ENCODE measurements around the gene RNH1.

The RNH1 gene

DNA sequence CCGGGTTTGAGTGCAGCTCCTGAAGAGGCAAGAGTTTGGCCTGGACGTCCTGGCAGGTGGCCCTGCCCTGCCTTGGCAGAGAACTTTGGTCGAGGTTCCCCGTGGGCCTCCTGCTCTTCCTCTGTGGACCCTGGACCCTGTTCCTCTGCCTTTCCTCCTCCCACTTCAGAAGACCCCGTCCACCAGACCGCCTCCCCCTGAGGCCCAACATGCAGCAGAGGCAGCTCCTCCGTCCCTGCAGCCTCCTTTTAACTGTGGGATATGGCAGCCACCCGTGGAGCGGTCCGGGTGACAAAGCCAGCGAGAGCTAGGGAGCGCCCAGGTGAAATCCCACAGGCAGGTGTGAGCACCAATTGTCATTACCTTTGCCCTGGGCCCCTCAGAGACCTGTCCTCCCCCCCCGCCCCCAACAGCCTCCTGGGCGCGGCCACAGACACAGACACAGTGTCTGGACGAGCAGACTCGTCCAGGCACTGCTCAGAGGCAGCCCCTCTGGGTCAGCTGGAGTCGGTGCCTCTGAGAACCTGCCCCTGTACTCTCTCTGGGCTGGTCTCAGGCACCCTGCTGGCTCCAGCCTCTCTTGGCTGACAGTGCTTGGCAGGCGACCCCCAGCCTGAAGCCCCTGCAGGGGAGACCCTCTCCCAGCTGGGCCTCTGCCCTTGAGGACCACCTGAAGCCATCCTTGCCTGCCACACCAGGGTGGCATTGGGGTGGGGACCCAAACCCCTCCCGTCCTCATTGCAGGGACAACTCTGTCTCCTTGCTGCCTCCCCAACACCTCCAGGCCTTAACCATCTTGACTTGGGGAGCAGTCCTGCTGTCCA is 61.1 kb downstream of the RNH1 start:
- TF ChIP-seq, protein P1, sequence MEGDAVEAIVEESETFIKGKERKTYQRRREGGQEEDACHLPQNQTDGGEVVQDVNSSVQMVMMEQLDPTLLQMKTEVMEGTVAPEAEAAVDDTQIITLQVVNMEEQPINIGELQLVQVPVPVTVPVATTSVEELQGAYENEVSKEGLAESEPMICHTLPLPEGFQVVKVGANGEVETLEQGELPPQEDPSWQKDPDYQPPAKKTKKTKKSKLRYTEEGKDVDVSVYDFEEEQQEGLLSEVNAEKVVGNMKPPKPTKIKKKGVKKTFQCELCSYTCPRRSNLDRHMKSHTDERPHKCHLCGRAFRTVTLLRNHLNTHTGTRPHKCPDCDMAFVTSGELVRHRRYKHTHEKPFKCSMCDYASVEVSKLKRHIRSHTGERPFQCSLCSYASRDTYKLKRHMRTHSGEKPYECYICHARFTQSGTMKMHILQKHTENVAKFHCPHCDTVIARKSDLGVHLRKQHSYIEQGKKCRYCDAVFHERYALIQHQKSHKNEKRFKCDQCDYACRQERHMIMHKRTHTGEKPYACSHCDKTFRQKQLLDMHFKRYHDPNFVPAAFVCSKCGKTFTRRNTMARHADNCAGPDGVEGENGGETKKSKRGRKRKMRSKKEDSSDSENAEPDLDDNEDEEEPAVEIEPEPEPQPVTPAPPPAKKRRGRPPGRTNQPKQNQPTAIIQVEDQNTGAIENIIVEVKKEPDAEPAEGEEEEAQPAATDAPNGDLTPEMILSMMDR (IDR thresholded peaks at IDR 0.05; ENCODE audit: insufficient read depth, low read length, poor library complexity, severe bottlenecking) = no peak
- H3K9me3 ChIP-seq (ENCODE audit: insufficient read depth, low read length) = no peaks in the 10 kb centered on the region
- H4K20me1 ChIP-seq (ENCODE audit: low read depth, low read length) = no peaks in the 10 kb centered on the region
- no peaks in the 10 kb centered on the region for H3K27me3 ChIP-seq (ENCODE audit: low read length)
- no peak overlapping the region for H3K4me3 ChIP-seq (ENCODE audit: insufficient read depth, low read length, poor library complexity, severe bottlenecking)
- no peaks in the 10 kb centered on the region; the same call in 1 of the 2 replicates for H3K79me2 ChIP-seq (ENCODE audit: insufficient read depth, low read length)
- no peak overlapping the region for H3K4me2 ChIP-seq (ENCODE audit: low read depth, low read length, poor library complexity, severe bottlenecking)
- no peak overlapping the region for H3K27ac ChIP-seq (ENCODE audit: low read depth, low read length)
- no peak overlapping the region for H3K9ac ChIP-seq (ENCODE audit: low read length)
- peaks cover 24% of the 10 kb centered on the region for H3F3A ChIP-seq (ENCODE audit: insufficient read depth)
- no peaks in the 10 kb centered on the region for H3K36me3 ChIP-seq (ENCODE audit: low read length)
- H3K9me2 ChIP-seq (replicated peaks; ENCODE audit: insufficient read depth, low read length) = no peaks in the 10 kb centered on the region
- no peak overlapping the region for H2AFZ ChIP-seq (ENCODE audit: low read depth, low read length, severe bottlenecking)
